Hematopoietic multipotent progenitor cell treated with erythropoietin and hydrocortisone succinate and interleukin-3 and kit ligand, for 4 days (in vitro differentiated cells): ENCODE results near the gene EFNA2.
A peak's percentile ranks its signal among the peaks of the same experiment; 100 is the strongest.
"Not testable (repeated sequence)": the region's sequence is repeated elsewhere in the genome, so short reads cannot be mapped to it uniquely, and the experiment has no call there.

Experiments used
- DNase-seq: peaks from one replicate; pipeline ENCODE4 v3.0.0-alpha.2; 2015

Gene EFNA2

GRCh38 chr19:1322198-1322981, 36.7 kb downstream of the EFNA2 start:
- DNase-seq: no peak

DNA sequence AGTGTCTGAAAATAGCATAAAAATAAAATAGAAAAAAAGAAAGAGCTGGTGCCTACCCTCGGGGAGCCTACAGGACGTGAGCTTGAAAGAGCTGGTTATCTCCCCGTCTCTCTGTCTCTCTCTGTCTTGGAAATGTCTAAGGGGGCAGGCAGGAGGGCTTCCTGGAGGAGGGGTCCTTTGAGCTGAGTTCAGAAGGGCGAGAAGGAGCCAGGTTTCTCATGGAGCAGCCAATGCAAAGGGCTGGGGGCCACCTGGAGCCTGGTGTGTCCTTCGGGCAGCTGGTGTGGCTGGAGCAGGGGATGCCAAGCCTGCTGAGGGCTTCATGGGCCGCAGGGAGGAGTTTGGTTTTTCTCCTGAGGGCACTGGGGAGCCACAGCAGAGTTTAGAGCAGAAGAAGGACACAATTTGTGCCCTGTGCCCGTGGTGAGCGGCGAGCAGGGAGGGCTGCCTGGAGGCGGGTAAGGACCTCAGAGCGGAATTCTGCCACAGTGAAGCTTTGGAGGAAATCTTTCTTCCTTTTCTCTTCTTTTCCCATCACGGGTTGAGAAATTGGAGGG, 38.7 kb downstream of the EFNA2 start:
- DNase-seq: no peak

DNA sequence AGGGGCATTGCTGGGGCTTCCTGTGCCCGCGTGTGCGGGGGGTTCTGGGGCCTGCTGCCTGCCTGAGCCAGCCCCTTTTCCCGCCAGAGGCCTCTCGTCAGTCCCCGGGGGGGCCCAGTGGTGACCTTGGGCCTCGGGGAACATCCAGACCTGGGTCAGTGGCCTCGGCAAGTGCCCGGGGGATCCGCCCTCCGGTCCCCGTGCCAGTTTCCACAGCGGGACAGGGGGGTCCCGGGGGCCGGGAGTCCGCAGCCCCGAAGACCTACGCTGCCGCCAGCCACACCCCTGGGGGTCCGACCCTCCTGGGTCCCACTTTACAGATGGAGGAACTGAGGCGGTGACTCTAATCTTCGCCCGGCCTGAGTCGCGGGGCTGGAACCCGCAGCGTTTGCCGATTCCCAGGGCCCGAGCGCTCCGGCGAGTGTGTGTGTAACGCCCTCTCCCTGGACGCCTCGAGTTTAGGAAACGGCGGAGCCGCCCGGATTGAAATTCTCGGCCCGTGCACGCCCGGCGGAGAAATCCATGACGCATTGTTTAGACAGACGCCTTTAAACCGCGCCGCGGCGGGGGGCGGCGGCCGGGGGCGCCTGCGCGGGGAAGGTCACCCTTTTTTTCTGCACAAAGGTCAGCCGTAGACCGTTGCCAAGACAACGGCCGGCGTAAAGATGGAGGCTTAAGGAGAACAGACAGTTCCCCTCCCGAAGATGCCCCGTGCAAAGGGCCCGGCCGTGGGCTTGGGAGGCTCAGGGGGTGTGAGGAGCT, 39.3 kb downstream of the EFNA2 start:
- DNase-seq: peak; percentile 63

GRCh38 chr19:1325568-1326294, 40.1 kb downstream of the EFNA2 start:
- no peak for DNase-seq

DNA sequence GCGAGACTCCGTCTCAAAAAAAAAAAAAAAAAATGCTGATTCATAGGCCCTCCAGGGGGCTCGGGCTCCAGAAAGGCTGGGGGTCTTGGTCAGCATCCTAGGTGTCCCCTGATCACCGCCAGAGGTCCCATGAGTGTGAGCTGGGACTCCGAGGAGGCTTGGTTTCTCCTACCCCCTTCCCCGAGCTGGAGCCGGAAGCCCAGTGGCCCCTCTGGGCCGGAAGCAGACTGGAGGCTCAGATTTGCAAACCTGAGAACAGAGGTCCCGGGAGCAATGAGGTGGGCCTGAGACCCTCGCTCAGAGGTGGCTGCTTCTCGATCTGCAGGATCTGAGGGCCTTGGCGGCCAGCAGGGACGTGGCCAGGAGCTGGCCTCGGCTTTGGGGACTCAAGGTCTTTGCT, 41.5 kb downstream of the EFNA2 start:
- DNase-seq: no peak

DNA sequence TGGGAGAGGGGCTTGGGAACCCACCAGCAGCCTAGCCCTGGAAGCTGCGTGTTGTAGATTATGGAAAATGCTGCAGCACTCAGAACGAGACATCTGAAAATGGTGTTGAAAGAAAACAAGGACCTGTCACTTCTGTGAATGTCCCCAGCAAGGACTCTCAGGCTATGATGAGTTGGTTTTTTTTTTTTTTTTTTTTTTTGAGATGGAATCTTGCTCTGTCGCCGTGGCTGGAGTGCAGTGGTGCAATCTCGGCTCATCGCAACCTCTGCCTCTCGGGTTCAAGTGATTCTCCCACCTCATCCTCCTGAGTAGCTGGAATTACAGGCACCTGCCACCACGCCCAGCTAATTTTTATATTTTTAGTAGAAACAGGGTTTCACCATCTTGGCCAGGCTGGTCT, 46.5 kb downstream of the EFNA2 start:
- DNase-seq: not testable (repeated sequence)

DNA sequence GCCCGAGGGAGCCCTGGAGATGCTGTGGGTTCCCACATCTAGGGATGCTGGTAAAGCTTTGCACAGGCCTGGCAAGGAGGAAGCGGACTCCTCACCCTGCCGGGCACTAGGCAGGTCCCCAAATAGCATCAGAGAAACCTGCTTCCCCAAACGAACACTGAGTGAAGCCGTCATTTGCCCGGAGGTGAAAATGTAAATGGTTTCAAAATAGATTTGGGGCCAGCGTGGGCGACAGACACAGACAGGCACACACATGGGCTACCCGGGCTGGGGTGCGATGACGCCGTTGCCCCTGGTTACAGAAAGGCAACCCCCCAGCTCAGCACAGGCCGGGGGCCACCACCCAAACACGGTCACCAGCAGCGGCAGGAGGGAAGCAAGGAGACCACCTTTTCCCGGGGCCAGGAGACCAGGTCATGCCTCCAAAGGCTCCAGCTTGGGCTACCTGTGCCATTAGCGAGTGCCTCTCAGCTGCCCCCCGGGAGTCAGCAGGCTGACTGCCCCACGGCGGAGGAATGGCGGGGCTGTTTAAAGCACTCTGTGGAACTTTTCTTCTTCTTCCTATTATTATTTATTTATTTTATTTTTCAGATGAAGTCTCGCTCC, 50.5 kb downstream of the EFNA2 start:
- DNase-seq: no peak

DNA sequence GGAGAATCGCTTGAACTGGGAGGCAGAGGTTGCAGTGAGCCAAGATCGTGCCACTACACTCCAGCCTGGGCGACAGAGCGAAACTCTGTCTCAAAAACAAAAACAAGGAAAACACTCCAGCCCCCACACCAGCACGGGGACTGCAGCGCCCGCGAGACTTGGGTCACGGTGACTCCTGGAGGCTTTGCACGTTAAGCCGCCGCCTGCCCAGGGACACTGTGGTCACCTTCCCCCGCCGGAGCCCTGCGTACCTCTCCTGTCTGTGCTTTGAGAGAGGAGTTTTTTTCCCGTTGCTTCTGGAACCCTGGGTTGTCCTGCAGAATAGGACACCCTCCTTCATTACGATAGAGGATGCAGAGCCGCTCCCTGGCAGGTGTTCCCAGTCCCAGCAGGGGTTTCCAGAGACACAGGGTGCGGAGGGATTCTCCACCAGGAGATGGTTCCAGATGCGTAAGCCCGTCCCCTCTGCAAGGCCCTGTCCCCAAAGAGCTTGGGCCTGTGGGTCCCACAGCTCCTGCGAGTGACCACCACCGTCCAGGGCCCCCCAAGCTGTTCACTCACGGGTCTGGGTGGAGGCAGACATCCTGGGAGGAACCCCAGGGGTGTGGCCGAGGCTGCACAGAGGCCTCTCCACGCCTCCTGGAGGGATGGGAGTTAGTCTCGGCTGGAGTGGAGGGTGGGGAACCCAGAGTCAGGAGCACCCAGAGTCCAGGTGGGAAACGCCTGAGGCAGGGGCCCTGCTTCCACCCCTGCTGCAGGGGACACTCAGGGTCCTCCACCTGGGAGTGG, 55.2 kb downstream of the EFNA2 start:
- no peak for DNase-seq

- no peak for DNase-seq
Observed at GRCh38 chr19:1343041-1343440, 57.4 kb downstream of the EFNA2 start.

GRCh38 chr19:1349211-1349610, 63.5 kb downstream of the EFNA2 start:
- no peak for DNase-seq

- DNase-seq: no peak
Observed at GRCh38 chr19:1350867-1351266, 65.2 kb downstream of the EFNA2 start.
